Measurements from ENCODE around the gene ANKRD60. TPM values are rescaled to one million over a fixed set of nuclear protein-coding genes. Genes with fewer than 3 reads are reported as not detected.

Gene ANKRD60
- total RNA-seq, 1 experiment from 2014 or later: not detected

- DNase-seq (ENCODE audit: low spot score) (no peak), ATAC-seq (no peak)
- no peaks in the 10 kb centered on the region for H3K9me3 Mint-ChIP-seq
- no peak overlapping the region for H3K27ac Mint-ChIP-seq
- TF ChIP-seq TCF7 (CRISPR knock-in tag; IDR thresholded peaks at IDR 0.05; ENCODE audit: low read depth) (no peak), GABPB1 (CRISPR knock-in tag; IDR thresholded peaks at IDR 0.05) (no peak), SMAD4 (CRISPR knock-in tag; IDR thresholded peaks at IDR 0.05) (no peak), ZNF219 (CRISPR knock-in tag; IDR thresholded peaks at IDR 0.05; ENCODE audit: borderline replicate concordance) (no peak), SOX15 (CRISPR knock-in tag; IDR thresholded peaks at IDR 0.05) (no peak)
- H3K36me3 Mint-ChIP-seq: 0 out of 2 replicates have a peak, but pooled peaks cover 2% of the 10 kb centered on the region
- ChIA-PET POLR2A (interaction anchor here (1.2 kb wide), 1 partner anchor 872 kb away, joined by 3 read pairs; no protein-coding TSS in a partner anchor), CTCF (interaction anchor here (0.6 to 1.8 kb wide), 8 partner anchors 13 to 635 kb away, joined by 3 to 4 read pairs (median 3); no protein-coding TSS in a partner anchor)
- H3K4me1 Mint-ChIP-seq: peaks cover 27% of the 10 kb centered on the region
- H3K4me3 Mint-ChIP-seq: no peak overlapping the region
- H3K27me3 Mint-ChIP-seq (ENCODE audit: low read depth): peaks cover 9% of the 10 kb centered on the region
Observed at GRCh38 chr20:58235010-58235409, 6.6 kb upstream of the ANKRD60 start.

GRCh38 chr20:58233881-58234528 is 5.6 kb upstream of the ANKRD60 start:
- no peaks in the 10 kb centered on the region for H3K36me3 Mint-ChIP-seq
- TF ChIP-seq TEAD1 (CRISPR knock-in tag; IDR thresholded peaks at IDR 0.05): no peak
- TF ChIP-seq RELA (CRISPR knock-in tag; IDR thresholded peaks at IDR 0.05; ENCODE audit: borderline replicate concordance): no peak
- TF ChIP-seq ZNF121 (CRISPR knock-in tag; IDR thresholded peaks at IDR 0.05): peak; percentile 22; the same call in 1 of the 2 replicates
- TF ChIP-seq ATF3 (CRISPR knock-in tag; conservative IDR thresholded peaks at IDR 0.05): no peak
- no peak for TF ChIP-seq NR1H2 (CRISPR knock-in tag; IDR thresholded peaks at IDR 0.05)
- TF ChIP-seq NFE2L1 (CRISPR knock-in tag; IDR thresholded peaks at IDR 0.05): no peak
- no peak for TF ChIP-seq ATF2 (CRISPR knock-in tag; IDR thresholded peaks at IDR 0.05; ENCODE audit: borderline replicate concordance, low read depth)
- no peak for TF ChIP-seq E2F5 (CRISPR knock-in tag; IDR thresholded peaks at IDR 0.05)
- TF ChIP-seq MAX (CRISPR knock-in tag; IDR thresholded peaks at IDR 0.05): no peak
- TF ChIP-seq CTCF (IDR thresholded peaks at IDR 0.05): peak; percentile 95
- H3K4me3 Mint-ChIP-seq: no peak overlapping the region
- H3K4me1 Mint-ChIP-seq: peaks cover 37% of the 10 kb centered on the region
- ATAC-seq (peak; percentile 64), DNase-seq (ENCODE audit: low spot score) (peak; percentile 88)
- H3K27me3 Mint-ChIP-seq (ENCODE audit: low read depth): peaks cover 9% of the 10 kb centered on the region
- CTCF ChIA-PET: interaction anchor here (0.7 to 1.8 kb wide), 11 partner anchors 14 to 971 kb away, joined by 3 to 4 read pairs (median 3); no protein-coding TSS in a partner anchor
- H3K9me3 Mint-ChIP-seq: no peaks in the 10 kb centered on the region
- H3K27ac Mint-ChIP-seq: no peak overlapping the region; the same call in 1 of the 2 replicates
- POLR2A ChIA-PET: interaction anchor here (1.2 kb wide), 1 partner anchor 873 kb away, joined by 3 read pairs; no protein-coding TSS in a partner anchor

GRCh38 chr20:58233393-58233792 is 4.9 kb upstream of the ANKRD60 start:
- peaks cover 39% of the 10 kb centered on the region for H3K4me1 Mint-ChIP-seq
- H3K27me3 Mint-ChIP-seq (ENCODE audit: low read depth): peaks cover 9% of the 10 kb centered on the region
- no peak overlapping the region for H3K27ac Mint-ChIP-seq
- ATAC-seq (no peak), DNase-seq (ENCODE audit: low spot score) (no peak)
- ChIA-PET POLR2A (no interaction called here), CTCF (interaction anchor here (1.4 kb wide), 1 partner anchor 637 kb away, joined by 3 read pairs; no protein-coding TSS in a partner anchor)
- H3K9me3 Mint-ChIP-seq: no peaks in the 10 kb centered on the region
- no peaks in the 10 kb centered on the region for H3K36me3 Mint-ChIP-seq
- no peak overlapping the region for H3K4me3 Mint-ChIP-seq
- no peak for TF ChIP-seq ZNF121 (CRISPR knock-in tag; IDR thresholded peaks at IDR 0.05)
- no peak for TF ChIP-seq GTF2I (CRISPR knock-in tag; conservative IDR thresholded peaks at IDR 0.05)
- no peak for TF ChIP-seq E2F4 (CRISPR knock-in tag; IDR thresholded peaks at IDR 0.05; ENCODE audit: borderline replicate concordance, low read depth)
- no peak for TF ChIP-seq EMX1 (CRISPR knock-in tag; IDR thresholded peaks at IDR 0.05)
- TF ChIP-seq MAX (CRISPR knock-in tag; IDR thresholded peaks at IDR 0.05): no peak
- TF ChIP-seq ZNF425 (CRISPR knock-in tag; conservative IDR thresholded peaks at IDR 0.05): no peak
- no peak for TF ChIP-seq RORB (CRISPR knock-in tag; IDR thresholded peaks at IDR 0.05)
- no peak for TF ChIP-seq JAZF1 (CRISPR knock-in tag; IDR thresholded peaks at IDR 0.05)
- no peak for TF ChIP-seq GRHL2 (CRISPR knock-in tag; IDR thresholded peaks at IDR 0.05; ENCODE audit: insufficient replicate concordance, severe bottlenecking)

All from WTC11 (cell line).